Fibroblast of lung (primary cell): ENCODE measurements around the gene IL13. TPM values are rescaled to one million over a fixed set of nuclear protein-coding genes. Genes with fewer than 3 reads are reported as not detected.

ENCODE experiments used
- DNase-seq, 2 donors: peaks; one replicate each; pipeline versions ENCODE4 v3.0.0 to v3.0.0-alpha.2; 2010; ENCODE audit warnings: low read depth in 2 of 2
- H2AFZ ChIP-seq: 2 replicates; pipeline ENCODE4 v1.5.1; 2012; ENCODE audit warnings: low read length, control low read depth, inconsistent platforms
- H3K27ac ChIP-seq: 2 replicates; pipeline ENCODE4 v1.5.1; 2011; ENCODE audit warnings: low read length, control low read depth; ENCODE audit not compliant: insufficient read depth
- H3K27me3 ChIP-seq: 2 replicates; pipeline ENCODE4 v1.5.1; 2011; ENCODE audit warnings: mild to moderate bottlenecking, low read length; ENCODE audit not compliant: control insufficient read depth, insufficient read depth
- H3K36me3 ChIP-seq: 2 replicates; pipeline ENCODE4 v1.5.1; 2011; ENCODE audit warnings: low read length; ENCODE audit not compliant: control insufficient read depth, insufficient read depth
- H3K4me1 ChIP-seq: 2 replicates; pipeline ENCODE4 v1.5.1; 2011; ENCODE audit warnings: low read length; ENCODE audit not compliant: control insufficient read depth, insufficient read depth; ENCODE audit errors: extremely low read depth
- H3K4me2 ChIP-seq: 2 replicates; pipeline ENCODE4 v1.5.1; 2011; ENCODE audit warnings: low read length, control low read depth; ENCODE audit not compliant: insufficient read depth; ENCODE audit errors: extremely low read depth
- H3K4me3 ChIP-seq, 4 experiments: fragments of 200-600 bp in 1 of 4; sonication (generic) in 1 of 4; replicated peaks in 1 of 4; 2 replicates each; pipeline ENCODE4 v1.5.1; 2011 to 2016; ENCODE audit warnings: low read length in 4 of 4, low read depth in 3 of 4, mild to moderate bottlenecking in 3 of 4, control low read depth in 2 of 4, inconsistent platforms in 1 of 4, mixed read lengths in 1 of 4; ENCODE audit not compliant: insufficient read depth in 1 of 4; ENCODE audit errors: control extremely low read depth in 1 of 4
- H3K79me2 ChIP-seq: 2 replicates; pipeline ENCODE4 v1.5.1; 2012; ENCODE audit warnings: mild to moderate bottlenecking, low read length, inconsistent platforms; ENCODE audit not compliant: control insufficient read depth, insufficient read depth
- H3K9ac ChIP-seq: 2 replicates; pipeline ENCODE4 v1.5.1; 2011; ENCODE audit warnings: mild to moderate bottlenecking, low read length, control low read depth; ENCODE audit not compliant: insufficient read depth
- H3K9me3 ChIP-seq: 2 replicates; pipeline ENCODE4 v1.5.1; 2012; ENCODE audit warnings: low read depth, low read length; ENCODE audit not compliant: control insufficient read depth, insufficient read depth
- H4K20me1 ChIP-seq: 2 replicates; pipeline ENCODE4 v1.5.1; 2011; ENCODE audit warnings: low read length; ENCODE audit not compliant: control insufficient read depth, insufficient read depth; ENCODE audit errors: extremely low read depth
- CTCF ChIP-seq, 2 donors: IDR thresholded peaks in 1 of 2; conservative IDR thresholded peaks in 1 of 2; 1 replicate in 1 of 2; 2 replicates in 1 of 2; pipeline ENCODE4 v1.5.1; 2011 to 2012; ENCODE audit warnings: low read length in 2 of 2, control low read depth in 1 of 2, inconsistent platforms in 1 of 2, low read depth in 1 of 2, mild to moderate bottlenecking in 1 of 2
- EZH2 ChIP-seq: IDR thresholded peaks from 2 replicates; pipeline ENCODE4 v1.5.1; 2012; ENCODE audit warnings: low read length, control low read depth, mild to moderate bottlenecking; ENCODE audit errors: missing control alignments
- polyA plus RNA-seq, 2 donors: library from polyadenylated mRNA; depleted of rRNA in 1 of 2; stranded (reverse) in 1 of 2; unstranded in 1 of 2; fragments of >200 nt; gene quantifications; 2 replicates each; pipeline ENCODE4 v1.2.1, GENCODE V29; 2011 to 2012; ENCODE audit warnings: missing spikeins in 1 of 2
- total RNA-seq: library from RNA; depleted of rRNA; stranded (reverse); fragments of >200 nt; gene quantifications from 2 replicates; pipeline ENCODE4 v1.2.1, GENCODE V29; 2014

Gene IL13
- total and polyA plus RNA-seq, 2 donors (not counting 1 experiment from before 2014, with no cell fraction given) = not detected

DNA sequence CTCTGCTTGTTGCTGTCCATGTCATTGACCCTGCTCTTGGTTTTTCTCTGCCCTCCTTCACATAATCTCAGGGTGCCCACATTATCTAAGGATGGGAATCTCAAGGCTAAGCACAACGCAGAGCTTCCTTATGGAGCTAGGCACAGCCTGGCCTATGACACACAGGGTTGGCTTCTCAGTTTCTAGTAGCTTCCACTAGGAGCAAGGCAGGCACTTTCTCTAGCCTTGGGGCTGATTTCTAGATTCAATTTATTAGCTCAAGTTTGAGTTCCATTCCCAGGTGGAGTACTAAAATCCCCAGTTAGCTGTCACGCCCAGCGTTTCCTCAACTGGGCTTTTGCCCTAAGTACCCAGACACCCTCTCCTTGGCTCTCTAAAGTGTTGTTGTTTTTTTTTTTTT is 28.2 kb downstream of the IL13 start:
- H3K9me3 ChIP-seq = no peaks in the 10 kb centered on the region
- no peak overlapping the region for H2AFZ ChIP-seq
- no peaks in the 10 kb centered on the region for H4K20me1 ChIP-seq
- H3K36me3 ChIP-seq = no peaks in the 10 kb centered on the region
- H3K27ac ChIP-seq = no peak overlapping the region
- TF ChIP-seq EZH2 (no peak), CTCF (conservative IDR thresholded peaks at IDR 0.05 in 1 of 2, IDR thresholded peaks at IDR 0.05 in 1 of 2; ENCODE audit: low read depth in 1 of 2, low read length in 2 of 2) (no peak)
- no peaks in the 10 kb centered on the region for H3K4me1 ChIP-seq
- H3K4me3 ChIP-seq = no peak overlapping the region
- no peaks in the 10 kb centered on the region for H3K27me3 ChIP-seq
- H3K4me2 ChIP-seq = no peak overlapping the region
- H3K9ac ChIP-seq = no peak overlapping the region
- DNase-seq = no peak
- no peaks in the 10 kb centered on the region for H3K79me2 ChIP-seq

DNA sequence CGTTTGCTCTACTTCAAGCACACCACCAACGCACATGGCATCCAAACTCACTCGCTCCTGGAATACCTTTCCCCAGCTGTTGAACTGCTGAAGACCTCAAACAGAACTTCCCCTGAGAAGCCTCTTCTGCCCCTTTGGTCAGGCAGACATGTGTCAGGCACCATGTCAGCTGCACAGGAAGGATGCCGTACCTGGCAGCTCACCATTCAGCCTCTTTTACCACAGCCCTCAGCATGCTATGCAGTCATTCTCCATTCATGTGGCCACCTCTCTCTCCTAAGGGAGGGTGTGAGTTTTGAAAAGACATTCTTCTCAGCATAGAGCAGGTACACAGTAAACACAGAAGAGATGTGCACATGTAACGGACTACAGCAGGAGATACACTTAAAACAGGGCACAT is 30.0 kb downstream of the IL13 start:
- Histone ChIP-seq H3K9ac (no peak overlapping the region), H3K36me3 (no peaks in the 10 kb centered on the region), H3K4me3 (no peak overlapping the region), H3K27ac (no peak overlapping the region), H3K79me2 (no peaks in the 10 kb centered on the region), H4K20me1 (no peaks in the 10 kb centered on the region), H3K9me3 (no peaks in the 10 kb centered on the region), H3K27me3 (no peaks in the 10 kb centered on the region), H3K4me2 (no peak overlapping the region), H3K4me1 (no peaks in the 10 kb centered on the region), H2AFZ (no peak overlapping the region)
- TF ChIP-seq CTCF (conservative IDR thresholded peaks at IDR 0.05 in 1 of 2, IDR thresholded peaks at IDR 0.05 in 1 of 2; ENCODE audit: low read depth in 1 of 2, low read length in 2 of 2) = no peak
- DNase-seq = no peak

- no peak for DNase-seq
Observed at GRCh38 chr5:132688536-132689339, 30.8 kb downstream of the IL13 start.

More at GRCh38 chr5:132688536-132689339, 30.8 kb downstream of the IL13 start:
- Histone ChIP-seq H3K4me1 (no peaks in the 10 kb centered on the region), H3K79me2 (no peaks in the 10 kb centered on the region), H3K4me3 (no peak overlapping the region), H4K20me1 (no peaks in the 10 kb centered on the region), H3K27me3 (no peaks in the 10 kb centered on the region), H3K9ac (no peak overlapping the region), H3K27ac (no peak overlapping the region), H3K36me3 (no peaks in the 10 kb centered on the region), H3K9me3 (no peaks in the 10 kb centered on the region), H2AFZ (no peak overlapping the region), H3K4me2 (no peak overlapping the region)
- TF ChIP-seq EZH2 = no peak
- no peak for TF ChIP-seq CTCF (conservative IDR thresholded peaks at IDR 0.05 in 1 of 2, IDR thresholded peaks at IDR 0.05 in 1 of 2; ENCODE audit: low read depth in 1 of 2, low read length in 2 of 2)
